IPS DF 4.7 (cell line): ENCODE results near the gene GTF2H1.
"Not testable (repeated sequence)": the region's sequence is repeated elsewhere in the genome, so short reads cannot be mapped to it uniquely, and the experiment has no call there.

Experiments used
- DNase-seq: peaks from one replicate; pipeline ENCODE4 v3.0.0-alpha.2; 2013; ENCODE audit warnings: low spot score; ENCODE audit errors: extremely low read depth

GTF2H1 gene

DNA sequence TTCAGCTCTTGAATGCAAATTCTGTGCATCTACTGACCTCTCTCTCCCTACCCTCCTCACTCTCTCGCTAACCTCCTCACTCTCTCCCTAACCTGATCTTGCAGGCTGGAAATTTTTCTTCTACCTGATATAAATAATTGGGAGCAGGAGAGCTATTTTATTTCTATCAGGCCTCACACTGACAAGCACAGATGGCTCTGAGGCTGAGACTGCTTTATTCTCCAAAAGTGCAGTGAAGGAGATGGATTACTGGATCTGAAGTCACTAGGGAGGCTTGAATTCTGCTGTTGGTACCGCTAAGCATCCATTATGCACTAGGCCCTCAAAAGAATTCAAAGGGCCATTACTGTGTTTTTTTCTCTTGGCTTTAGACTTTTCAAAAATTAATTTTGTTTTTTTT, 52.6 kb downstream of the GTF2H1 start:
- DNase-seq: no peak

DNA sequence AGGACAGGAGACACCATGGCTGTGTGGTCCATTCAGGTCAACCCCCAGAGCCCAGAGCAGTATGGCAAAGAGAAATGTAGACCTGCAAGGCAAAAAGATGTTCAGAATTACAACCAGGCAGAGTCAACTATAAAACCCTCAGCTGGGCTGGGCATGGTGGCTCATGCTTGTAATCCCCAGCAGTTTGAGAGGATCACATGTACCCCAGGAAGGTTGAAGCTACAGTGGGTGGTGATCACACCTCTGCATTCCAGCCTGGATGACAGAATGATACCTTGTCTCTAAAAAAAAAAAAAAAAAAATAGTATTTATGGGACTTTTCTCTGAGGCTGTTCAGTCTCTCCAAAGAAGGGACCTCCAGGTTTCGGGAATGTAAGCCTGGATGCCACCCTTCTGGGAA, 53.6 kb downstream of the GTF2H1 start:
- no peak for DNase-seq

DNA sequence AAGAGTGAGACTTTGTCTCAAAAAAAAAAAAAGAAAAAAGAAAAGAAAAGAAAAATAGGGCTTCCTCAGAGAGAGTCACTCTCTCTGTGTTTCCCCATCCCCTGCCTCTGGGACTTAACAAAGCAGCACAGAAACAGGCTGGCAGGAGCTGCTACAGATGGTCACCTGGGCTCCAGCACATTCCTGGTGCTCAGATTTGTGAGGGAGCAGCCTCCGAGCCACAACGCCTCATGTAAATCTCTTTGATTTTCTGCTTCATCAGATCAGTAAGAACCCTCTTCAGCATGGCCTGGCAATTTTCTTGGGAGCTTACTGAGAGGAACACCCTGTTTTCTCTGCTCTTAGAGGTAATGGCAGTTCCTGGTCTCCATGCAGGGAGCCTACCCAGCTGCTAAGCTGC, 56.8 kb downstream of the GTF2H1 start:
- DNase-seq: no peak

DNA sequence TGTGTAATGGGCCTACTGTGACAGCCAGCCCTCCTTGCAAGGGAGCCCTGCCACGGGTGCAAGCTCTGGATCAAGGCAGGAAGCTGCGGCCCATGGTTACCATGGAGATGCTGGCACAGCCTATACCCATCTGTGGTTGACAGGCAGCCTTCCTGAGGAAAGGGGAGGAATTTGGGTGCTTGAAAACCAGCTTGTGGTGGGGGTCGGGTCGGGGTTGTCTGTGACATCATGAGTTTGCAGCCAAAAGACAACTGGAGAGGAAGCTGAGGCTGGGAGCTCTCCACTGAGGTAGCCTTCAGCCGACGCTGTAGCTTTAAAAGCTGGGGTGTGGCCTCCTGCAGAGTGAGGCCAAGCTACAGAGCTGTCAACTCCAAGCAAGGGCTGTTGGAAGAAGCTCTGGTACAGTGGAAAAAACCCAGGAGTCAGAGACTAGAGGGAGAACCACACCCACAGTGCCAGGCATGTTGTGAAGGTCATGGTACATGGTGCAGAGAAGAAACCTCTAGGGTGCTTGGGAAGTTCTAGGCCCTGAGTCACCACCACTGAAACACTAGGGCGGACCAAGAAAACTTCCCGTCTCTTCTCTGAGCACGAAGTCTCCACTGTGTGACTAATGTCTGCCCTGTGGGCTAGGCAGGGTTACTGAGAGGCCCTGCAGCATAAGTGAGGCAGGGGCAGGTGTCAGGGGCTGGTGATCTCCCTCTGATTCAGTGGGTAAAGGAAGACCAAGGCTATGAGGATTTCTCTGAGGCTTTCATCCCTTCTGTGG, 61.2 kb downstream of the GTF2H1 start:
- no peak for DNase-seq

DNA sequence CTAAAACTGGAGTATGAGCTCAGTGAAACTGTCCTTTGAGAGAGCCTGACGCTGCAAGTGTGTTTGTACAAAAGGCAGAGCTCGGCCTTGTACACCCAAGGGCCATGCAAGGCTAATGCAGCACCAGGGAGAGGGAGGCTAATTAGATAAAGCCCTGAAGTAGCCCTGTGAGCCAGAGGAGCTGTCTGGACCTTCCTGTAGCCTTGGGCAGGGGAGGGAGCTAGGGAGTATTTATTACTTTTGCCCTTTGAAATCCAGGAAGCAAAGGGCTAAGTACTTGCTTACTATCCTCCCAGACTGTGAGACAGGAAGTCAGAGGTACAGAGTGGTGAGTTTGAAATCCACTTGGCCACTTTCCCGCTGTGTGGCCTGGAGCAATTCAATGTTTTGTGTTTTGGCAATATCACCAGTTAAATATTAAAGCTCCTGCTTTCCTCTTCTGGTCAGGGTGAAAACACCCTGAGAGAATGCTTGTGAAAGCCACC, 61.8 kb downstream of the GTF2H1 start:
- no peak for DNase-seq

DNA sequence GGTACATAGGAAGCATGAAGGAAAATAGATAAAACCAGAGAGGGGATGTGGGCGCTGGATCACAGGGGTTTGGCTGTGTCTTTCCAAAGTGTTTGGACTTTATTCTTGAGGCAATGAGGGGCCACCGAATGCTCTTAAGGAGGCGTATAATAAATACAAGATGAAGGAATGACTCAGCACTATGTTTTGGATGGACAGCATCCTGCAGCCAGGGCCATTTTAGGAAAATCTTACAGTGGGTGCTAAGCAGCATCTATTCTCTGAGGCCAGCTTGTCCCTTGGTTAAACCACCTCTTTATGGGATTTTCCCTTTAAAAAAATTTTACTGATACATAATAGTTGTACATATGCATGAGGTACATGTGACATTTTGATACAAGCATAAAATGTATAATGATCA, 67.7 kb downstream of the GTF2H1 start:
- no peak for DNase-seq

DNA sequence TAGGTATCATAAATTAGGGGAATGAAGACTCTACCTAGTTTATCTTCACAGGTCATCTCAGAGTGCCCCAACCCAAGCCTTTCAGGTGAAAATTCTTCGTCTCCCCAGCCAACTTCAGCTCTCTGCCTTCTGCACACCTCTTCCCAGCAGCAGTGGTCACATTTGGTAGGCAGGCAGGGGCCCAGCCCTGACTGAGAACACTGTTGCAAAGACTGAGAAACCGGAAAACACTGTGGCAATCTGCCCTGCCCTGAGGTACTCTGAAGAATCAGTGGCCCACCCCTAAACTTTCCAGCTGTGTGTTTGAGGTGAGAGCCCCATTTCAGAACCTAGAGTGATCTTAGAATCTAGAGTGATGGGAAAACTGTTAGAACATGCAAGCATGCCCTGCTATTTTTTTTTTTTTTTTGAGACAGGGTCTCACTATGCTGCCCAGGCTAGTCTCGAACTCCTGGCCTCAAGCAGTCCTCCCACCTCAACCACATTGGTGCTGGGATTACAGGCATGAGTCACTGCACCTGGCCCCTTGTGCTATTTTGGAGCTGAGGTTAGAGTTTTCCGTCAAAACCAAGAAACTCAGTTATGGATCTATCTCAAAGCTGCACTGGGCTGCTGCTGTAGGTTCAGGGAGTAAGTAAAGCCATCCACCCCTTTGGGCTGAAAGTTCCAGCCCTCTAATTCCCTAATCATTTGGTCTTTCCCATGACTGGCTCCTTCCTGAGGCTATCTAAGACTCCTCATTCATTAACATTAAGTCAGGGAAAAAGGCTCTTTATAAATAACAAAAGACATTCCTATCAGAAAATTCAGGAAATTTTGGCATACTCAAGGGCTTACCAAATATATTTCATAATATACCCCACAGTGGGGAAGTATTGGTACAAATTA, 70.3 kb downstream of the GTF2H1 start:
- DNase-seq: no peak

DNA sequence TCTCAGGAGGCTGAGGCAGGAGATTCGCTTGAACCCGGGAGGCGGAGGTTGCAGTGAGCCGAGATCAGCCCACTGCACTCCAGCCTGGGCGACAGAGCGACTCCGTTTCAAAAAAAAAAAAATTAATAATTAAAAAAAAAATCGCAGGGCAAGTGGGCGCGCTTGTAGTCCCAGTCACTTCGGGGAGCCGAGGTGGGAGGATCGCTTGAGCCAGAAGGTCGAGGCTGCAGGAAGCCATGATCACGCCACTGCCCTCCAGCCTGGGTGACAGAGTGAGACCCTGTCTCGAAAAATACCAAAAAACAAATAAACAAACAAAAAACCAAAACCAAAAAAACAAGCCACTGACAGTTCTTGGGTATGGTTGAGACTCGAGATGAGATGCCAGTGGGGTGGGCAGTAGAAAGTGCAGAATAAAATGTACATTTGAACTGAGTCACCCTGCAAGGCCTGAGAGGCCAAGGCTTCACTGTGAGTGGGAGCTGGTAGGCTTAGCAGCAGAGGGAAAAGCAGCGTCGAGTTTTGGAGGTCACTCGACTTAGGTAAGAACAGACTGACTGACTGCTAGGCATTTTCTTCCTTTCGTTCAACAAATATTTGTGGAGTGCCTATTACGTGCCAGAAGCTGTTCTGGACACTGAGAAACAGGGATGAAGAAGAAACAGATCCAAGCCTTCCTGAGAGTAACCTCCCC, 71.4 kb downstream of the GTF2H1 start:
- DNase-seq: no peak

DNA sequence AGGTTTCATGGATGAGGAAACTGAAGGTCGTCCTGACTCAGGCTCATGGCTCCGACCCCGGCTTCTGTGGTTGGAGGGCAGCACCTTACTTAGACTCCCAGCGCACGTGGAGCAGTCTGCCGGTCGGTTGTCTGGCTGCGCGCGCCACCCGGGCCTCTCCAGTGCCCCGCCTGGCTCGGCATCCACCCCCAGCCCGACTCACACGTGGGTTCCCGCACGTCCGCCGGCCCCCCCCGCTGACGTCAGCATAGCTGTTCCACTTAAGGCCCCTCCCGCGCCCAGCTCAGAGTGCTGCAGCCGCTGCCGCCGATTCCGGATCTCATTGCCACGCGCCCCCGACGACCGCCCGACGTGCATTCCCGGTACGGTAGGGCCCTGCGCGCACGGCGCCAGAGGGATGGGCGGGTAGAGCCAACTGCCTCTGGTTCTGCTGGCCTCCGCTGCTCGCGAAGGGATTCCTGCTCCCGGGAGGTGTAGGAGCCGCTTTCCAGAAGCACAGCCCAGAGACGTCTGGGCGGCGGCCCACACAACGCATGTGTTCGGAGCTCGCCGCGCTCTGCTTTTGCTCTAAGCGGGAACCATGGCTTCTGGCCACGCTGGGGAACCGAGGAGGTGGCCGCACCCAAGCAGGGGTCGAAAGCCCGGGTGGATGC, 72.0 kb downstream of the GTF2H1 start, which contains the start of gene LDHA:
Gene LDHA (plus strand): TSS at position 289 of the 653 bp plus-strand sequence. CDS start 2,280 bp downstream, outside the sequence.
- no peak for DNase-seq

DNA sequence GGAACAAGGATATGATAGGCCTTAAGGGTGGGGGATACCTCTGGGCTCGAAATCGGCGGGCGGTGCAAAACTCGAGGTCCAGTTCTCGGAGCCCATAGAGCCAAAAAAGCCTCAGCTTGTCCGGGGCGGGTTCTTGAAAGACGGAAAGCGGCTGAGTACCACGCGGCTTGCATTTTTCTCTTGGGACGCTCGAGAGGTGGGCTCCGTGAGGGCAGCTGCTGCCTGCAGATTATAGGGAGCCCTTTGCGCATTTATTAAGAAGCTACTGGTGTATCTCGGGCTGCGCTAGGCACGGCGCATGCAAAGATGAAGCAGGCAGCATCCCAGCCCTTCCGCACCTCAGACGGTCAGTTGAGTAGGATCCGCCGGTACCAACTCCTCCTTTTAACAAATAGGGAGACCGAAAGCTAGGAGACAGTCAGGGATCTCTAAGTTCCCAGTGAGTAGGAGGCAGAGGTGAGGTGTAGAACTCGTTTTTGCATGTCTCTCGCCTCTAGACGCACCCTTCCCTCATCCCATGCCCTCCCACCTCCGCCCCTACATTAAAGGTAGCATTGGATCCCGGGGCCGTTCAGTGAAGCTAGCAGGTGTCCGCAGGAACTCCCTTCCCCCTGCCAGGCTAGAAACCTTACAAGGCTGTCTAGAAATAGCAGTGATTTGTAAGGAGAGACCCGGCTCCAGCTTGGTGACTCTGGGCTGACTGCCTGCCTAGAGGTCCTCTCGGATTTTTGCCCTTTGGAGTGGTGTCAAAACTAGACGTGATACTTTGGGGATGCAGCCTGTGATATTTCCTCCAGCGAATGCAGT, 72.8 kb downstream of the GTF2H1 start:
- DNase-seq: no peak

DNA sequence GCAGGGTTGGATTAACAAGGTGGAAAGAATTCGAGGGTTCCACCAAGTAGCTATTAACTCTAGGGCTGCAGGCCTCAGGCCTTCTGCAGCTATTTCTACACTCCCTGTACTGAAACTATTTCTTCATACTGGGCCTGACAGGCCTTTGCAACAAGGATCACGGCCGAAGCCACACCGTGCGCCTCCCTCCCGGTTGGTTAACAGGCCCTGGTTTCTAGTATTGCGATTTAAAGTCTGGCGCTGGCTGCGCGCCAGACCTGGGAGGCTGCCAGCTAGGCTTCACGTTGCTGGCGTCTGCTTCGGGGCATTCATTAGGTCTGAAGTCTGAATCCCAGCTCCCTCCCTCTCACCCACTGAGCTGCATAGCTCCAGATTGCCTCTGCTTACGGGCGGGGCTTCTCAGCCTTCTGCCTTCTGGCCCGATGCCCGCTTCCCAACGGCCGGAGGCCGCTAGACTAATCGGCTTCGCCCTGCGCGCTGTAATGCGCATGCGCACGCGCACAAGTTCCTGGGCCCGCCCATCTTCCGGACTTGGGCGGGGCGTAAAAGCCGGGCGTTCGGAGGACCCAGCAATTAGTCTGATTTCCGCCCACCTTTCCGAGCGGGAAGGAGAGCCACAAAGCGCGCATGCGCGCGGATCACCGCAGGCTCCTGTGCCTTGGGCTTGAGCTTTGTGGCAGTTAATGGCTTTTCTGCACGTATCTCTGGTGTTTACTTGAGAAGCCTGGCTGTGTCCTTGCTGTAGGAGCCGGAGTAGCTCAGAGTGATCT, 73.6 kb downstream of the GTF2H1 start:
- DNase-seq: peak; percentile 90

DNA sequence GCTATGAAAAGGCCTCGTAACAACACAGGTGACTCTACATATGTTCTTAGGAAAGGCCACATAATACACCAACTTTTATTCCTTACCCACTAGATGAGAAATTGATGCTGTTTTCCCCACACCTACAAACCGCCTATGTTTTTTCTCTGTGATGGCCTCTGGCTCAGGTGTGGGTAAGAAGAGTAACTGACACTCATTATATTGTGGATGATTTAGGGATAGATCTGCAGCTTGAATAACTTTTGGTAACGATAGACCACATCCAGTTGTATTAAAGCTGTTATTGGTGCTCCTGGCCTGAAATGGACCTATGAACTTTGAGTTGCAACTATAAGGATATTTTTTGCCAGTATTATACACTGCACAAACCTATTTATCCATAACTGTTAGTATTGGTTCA, 75.6 kb downstream of the GTF2H1 start:
- no peak for DNase-seq

DNA sequence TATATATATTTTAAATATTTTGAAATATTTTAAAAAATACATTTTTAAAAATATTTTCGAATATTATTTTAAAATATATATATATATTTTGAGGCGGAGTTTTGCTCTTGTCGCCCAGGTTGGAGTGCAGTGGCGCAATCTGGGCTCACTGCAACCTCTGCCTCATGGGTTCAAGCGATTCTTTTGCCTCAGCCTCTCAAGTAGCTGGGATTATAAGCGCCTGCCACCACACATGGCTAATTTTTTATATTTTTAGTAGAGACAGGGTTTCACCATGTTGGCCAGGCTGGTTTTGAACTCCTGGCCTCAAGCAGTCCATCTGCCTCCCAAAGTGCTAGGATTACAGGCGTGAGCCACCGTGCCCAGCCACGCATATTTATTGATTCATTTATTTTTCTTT, 78.7 kb downstream of the GTF2H1 start:
- DNase-seq: not testable (repeated sequence)

DNA sequence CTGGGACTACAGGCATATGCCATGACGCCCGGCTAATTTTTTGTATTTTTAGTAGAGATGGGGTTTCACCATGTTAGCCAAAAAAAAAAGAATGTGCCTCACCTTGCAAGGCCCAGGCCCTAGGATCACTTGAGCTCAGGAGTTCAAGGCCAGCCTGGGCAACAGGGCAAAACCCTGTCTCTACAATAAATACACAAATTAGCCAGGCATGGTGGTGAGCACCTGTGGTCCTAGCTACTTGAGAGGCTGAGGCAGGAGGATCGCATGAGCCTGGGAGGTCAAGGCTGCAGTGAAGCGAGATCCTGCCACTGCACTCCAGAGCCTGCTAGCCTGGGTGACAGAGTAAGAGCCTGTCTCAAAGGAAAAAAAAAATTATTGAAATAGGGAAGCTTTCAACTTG, 81.7 kb downstream of the GTF2H1 start:
- DNase-seq: no peak

DNA sequence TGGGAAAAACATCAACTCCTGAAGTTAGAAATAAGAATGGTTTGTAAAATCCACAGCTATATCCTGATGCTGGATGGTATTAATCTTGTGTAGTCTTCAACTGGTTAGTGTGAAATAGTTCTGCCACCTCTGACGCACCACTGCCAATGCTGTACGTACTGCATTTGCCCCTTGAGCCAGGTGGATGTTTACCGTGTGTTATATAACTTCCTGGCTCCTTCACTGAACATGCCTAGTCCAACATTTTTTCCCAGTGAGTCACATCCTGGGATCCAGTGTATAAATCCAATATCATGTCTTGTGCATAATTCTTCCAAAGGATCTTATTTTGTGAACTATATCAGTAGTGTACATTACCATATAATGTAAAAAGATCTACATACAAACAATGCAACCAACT, 85.0 kb downstream of the GTF2H1 start:
- DNase-seq: not testable (repeated sequence)

DNA sequence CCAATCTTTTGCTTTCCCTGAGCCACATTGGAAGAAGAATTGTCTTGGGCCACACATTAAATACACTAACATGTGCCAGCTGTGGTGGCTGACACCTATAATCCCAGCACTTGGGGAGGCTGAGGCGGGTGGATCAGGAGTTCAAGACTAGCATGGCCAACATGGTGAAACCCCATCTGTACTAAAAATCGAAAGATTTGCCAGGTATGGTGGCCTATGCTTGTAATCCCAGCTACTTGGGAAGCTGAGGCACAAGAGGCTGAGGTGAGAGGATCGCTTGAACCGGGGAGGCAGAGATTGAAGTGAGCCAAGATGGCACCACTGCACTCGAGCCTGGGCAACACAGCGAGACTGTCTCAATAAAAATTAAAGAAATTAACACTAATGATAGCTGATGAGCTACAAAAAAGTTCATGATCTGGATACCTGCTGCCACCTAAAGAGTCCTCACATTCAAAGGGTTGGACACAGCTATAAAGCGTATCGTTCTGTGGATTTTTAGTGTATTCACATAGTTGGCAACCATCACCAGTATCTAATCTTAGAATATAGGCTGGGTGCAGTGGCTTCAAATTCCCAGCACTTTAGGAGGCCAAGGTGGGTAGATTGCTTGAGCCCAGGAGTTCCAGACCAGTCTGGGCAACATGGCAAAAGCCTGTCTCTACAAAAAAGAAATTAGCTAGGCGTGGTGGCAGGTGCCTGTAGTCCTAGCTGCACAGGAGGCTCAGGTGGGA, 86.4 kb downstream of the GTF2H1 start:
- DNase-seq: no peak

DNA sequence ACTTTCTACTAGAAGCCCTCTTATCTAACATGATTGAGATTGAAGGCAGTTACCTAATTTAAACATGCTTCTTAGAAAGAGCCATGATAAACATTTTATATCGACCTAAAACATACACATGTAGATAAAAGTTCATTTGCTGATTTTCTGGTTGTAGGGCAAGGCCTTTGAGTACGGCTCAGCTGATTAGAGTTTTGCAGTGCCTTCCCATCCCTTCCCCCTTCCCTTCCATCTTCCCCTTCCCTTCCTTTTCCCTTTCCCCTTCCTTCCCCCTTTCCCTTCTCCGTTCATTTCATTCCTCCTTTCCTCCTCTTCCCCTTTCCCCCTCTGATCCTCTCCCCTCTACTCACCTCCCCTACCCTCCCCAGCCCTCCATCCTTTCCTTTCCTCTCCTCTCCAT, 94.1 kb downstream of the GTF2H1 start:
- no peak for DNase-seq
